A549 (cell line): ENCODE data around the gene KDELR1. TPM values are rescaled to one million over a fixed set of nuclear protein-coding genes. Genes with fewer than 3 reads are reported as not detected.

Experiments used
- ATAC-seq, 2 experiments: fragments of 200-7000 bp in 1 of 2; fragments of >200 bp in 1 of 2; cut with Nextera tagmentation in 1 of 2; cut with Tn5 transposase in 1 of 2; 3 replicates each; pipeline versions ENCODE4 v1.8.0 to v1.9.1; 2018 to 2020; ENCODE audit warnings: mild to moderate bottlenecking in 1 of 2, moderate library complexity in 1 of 2
- CTCF ChIA-PET: fragments of 300-600 bp; sonication (Branson Sonifier 250); formaldehyde crosslinking; extraction: SDS; loops from one replicate; lab custom pipeline; 2021; ENCODE audit warnings: antibody characterized with exemption, inconsistent platforms; lab: Yijun Ruan, JAX
- POLR2A ChIA-PET: fragments of 350-600 bp; formaldehyde crosslinking; extraction: SDS; loops from one replicate; lab custom pipeline; 2021; ENCODE audit warnings: antibody characterized with exemption, inconsistent platforms; lab: Yijun Ruan, JAX
- DNase-seq, 2 experiments: peaks; one replicate each; pipeline versions ENCODE4 v3.0.0 to v3.0.0-alpha.2; 2011 to 2016; ENCODE audit warnings: low read depth in 1 of 2, low spot score in 1 of 2
- FAIRE-seq: peaks from 2 replicates; lab custom pipeline; 2011; peaks lifted over from hg19 to GRCh38; lab: Jason Lieb, UNC
- H3K27ac ChIP-seq, 2 experiments: fragments of >200 bp; sonication (Bioruptor Twin); formaldehyde crosslinking; 3 replicates each; pipeline ENCODE4 v1.5.1; 2016 to 2017
- H3K4me1 ChIP-seq: fragments of >200 bp; sonication (Bioruptor Twin); formaldehyde crosslinking; 3 replicates; pipeline ENCODE4 v1.6.1; 2016
- H3K4me2 ChIP-seq: fragments of >200 bp; sonication (Bioruptor Twin); formaldehyde crosslinking; 3 replicates; pipeline ENCODE4 v1.6.1; 2016
- H3K4me3 ChIP-seq: fragments of >200 bp; sonication (Bioruptor Twin); formaldehyde crosslinking; 3 replicates; pipeline ENCODE4 v1.5.1; 2016
- H3K9me3 ChIP-seq: fragments of >200 bp; sonication (Bioruptor Twin); formaldehyde crosslinking; 3 replicates; pipeline ENCODE4 v1.6.1; 2016
- CBX2 ChIP-seq: fragments of 200-600 bp; sonication (generic); IDR thresholded peaks from 2 replicates; pipeline ENCODE4 v1.6.1; 2016; ENCODE audit warnings: low read depth, mild to moderate bottlenecking, borderline replicate concordance
- EP300 ChIP-seq, 2 experiments: fragments of >200 bp; sonication (Bioruptor Twin); formaldehyde crosslinking; IDR thresholded peaks; 2 replicates in 1 of 2; 3 replicates in 1 of 2; pipeline ENCODE4 v1.6.1; 2016 to 2017
- ESRRA ChIP-seq: fragments of 150-350 bp; IDR thresholded peaks from 2 replicates; pipeline ENCODE4 v1.6.1; 2014; ENCODE audit warnings: mild to moderate bottlenecking, low read length, borderline replicate concordance
- FOSB ChIP-seq: fragments of 250-450 bp; sonication (Bioruptor Pico); IDR thresholded peaks from 2 replicates; pipeline ENCODE4 v1.5.0; 2020; ENCODE audit warnings: mild to moderate bottlenecking, moderate library complexity
- FOSL2 ChIP-seq, 2 experiments: fragments of 450-650 bp in 1 of 2; fragments of >200 bp in 1 of 2; sonication (Bioruptor Twin) in 1 of 2; formaldehyde crosslinking; IDR thresholded peaks; 2 replicates each; pipeline versions ENCODE4 v1.5.0 to v1.6.1; 2016 to 2020; ENCODE audit warnings: mild to moderate bottlenecking in 1 of 2, moderate library complexity in 1 of 2
- FOXS1 ChIP-seq: fragments of 250-450 bp; sonication (Bioruptor Pico); IDR thresholded peaks from 2 replicates; pipeline ENCODE4 v1.5.0; 2020; ENCODE audit warnings: mild to moderate bottlenecking, moderate library complexity
- HDAC2 ChIP-seq: fragments of 200-600 bp; sonication (generic); IDR thresholded peaks from 2 replicates; pipeline ENCODE4 v1.6.1; 2016
- HOXA7 ChIP-seq: fragments of 250-450 bp; sonication (Bioruptor Pico); IDR thresholded peaks from 2 replicates; pipeline ENCODE4 v1.5.0; 2020; ENCODE audit warnings: mild to moderate bottlenecking, moderate library complexity
- HOXB13 ChIP-seq: fragments of 250-450 bp; sonication (Bioruptor Pico); IDR thresholded peaks from 2 replicates; pipeline ENCODE4 v1.5.0; 2020; ENCODE audit warnings: low read depth, mild to moderate bottlenecking, moderate library complexity
- HOXB5 ChIP-seq: fragments of 250-450 bp; sonication (Bioruptor Pico); IDR thresholded peaks from 2 replicates; pipeline ENCODE4 v1.5.0; 2020; ENCODE audit warnings: mild to moderate bottlenecking, moderate library complexity
- JUN ChIP-seq, 2 experiments: fragments of >200 bp; sonication (Bioruptor Twin); formaldehyde crosslinking; IDR thresholded peaks; 2 replicates in 1 of 2; 3 replicates in 1 of 2; pipeline ENCODE4 v1.6.1; 2016 to 2017
- JUNB ChIP-seq: fragments of >200 bp; sonication (Bioruptor Twin); formaldehyde crosslinking; IDR thresholded peaks from 2 replicates; pipeline ENCODE4 v1.6.1; 2016
- KDM1A ChIP-seq: fragments of 200-600 bp; sonication (generic); IDR thresholded peaks from 2 replicates; pipeline ENCODE4 v1.6.1; 2016; ENCODE audit warnings: low read depth, mild to moderate bottlenecking
- KDM5A ChIP-seq: fragments of 200-600 bp; sonication (generic); IDR thresholded peaks from 2 replicates; pipeline ENCODE4 v1.6.1; 2016; ENCODE audit warnings: antibody characterized with exemption, mild to moderate bottlenecking
- MAFK ChIP-seq: fragments of 450-650 bp; IDR thresholded peaks from 2 replicates; pipeline ENCODE4 v1.6.1; 2014; ENCODE audit not compliant: partially characterized antibody
- MAZ ChIP-seq: fragments of 150-350 bp; IDR thresholded peaks from 2 replicates; pipeline ENCODE4 v1.6.1; 2014; ENCODE audit warnings: antibody characterized with exemption, low read depth, low read length, borderline replicate concordance
- NFE2L2 ChIP-seq: fragments of 150-350 bp; conservative IDR thresholded peaks from 2 replicates; pipeline ENCODE4 v1.6.1; 2014; ENCODE audit warnings: low read length
- NR3C1 ChIP-seq: fragments of >200 bp; sonication (Bioruptor Twin); formaldehyde crosslinking; IDR thresholded peaks from 3 replicates; pipeline ENCODE4 v1.6.1; 2017
- POLR2A ChIP-seq: IDR thresholded peaks from 2 replicates; pipeline ENCODE4 v1.6.1; 2012; ENCODE audit warnings: mild to moderate bottlenecking, low read length
- RAD21 ChIP-seq, 2 experiments: fragments of >200 bp in 1 of 2; sonication (Bioruptor Twin) in 1 of 2; formaldehyde crosslinking in 1 of 2; IDR thresholded peaks in 1 of 2; conservative IDR thresholded peaks in 1 of 2; 2 replicates in 1 of 2; 3 replicates in 1 of 2; pipeline ENCODE4 v1.6.1; 2012 to 2018; ENCODE audit warnings: inconsistent platforms in 1 of 2
- RFX5 ChIP-seq: fragments of 450-650 bp; IDR thresholded peaks from 2 replicates; pipeline ENCODE4 v1.7.1; 2014; ENCODE audit warnings: antibody characterized with exemption, mild to moderate bottlenecking, moderate library complexity
- RNF2 ChIP-seq: fragments of 200-600 bp; sonication (generic); IDR thresholded peaks from 2 replicates; pipeline ENCODE4 v1.6.1; 2016; ENCODE audit warnings: low read depth, mild to moderate bottlenecking, antibody characterized with exemption, moderate library complexity, borderline replicate concordance
- SMC3 ChIP-seq: fragments of >200 bp; sonication (Bioruptor Twin); formaldehyde crosslinking; IDR thresholded peaks from 3 replicates; pipeline ENCODE4 v1.6.1; 2018; ENCODE audit warnings: inconsistent platforms
- TFCP2L1 ChIP-seq: fragments of 250-450 bp; sonication (Bioruptor Pico); IDR thresholded peaks from 2 replicates; pipeline ENCODE4 v1.5.0; 2021; ENCODE audit warnings: mild to moderate bottlenecking
- ZC3H11A ChIP-seq: fragments of 450-650 bp; IDR thresholded peaks from 2 replicates; pipeline ENCODE4 v1.6.1; 2014; ENCODE audit warnings: antibody characterized with exemption, mild to moderate bottlenecking
- ZFP36 ChIP-seq: fragments of 450-650 bp; IDR thresholded peaks from 2 replicates; pipeline ENCODE4 v1.6.1; 2014; ENCODE audit warnings: borderline replicate concordance; ENCODE audit not compliant: partially characterized antibody
- WGBS: methylation state at CpG from one replicate; pipeline ENCODE4 v1.1.6; 2017; ENCODE audit errors: missing lambda C conversion rate; 5-methylcytosine and 5-hydroxymethylcytosine counted together
- polyA plus RNA-seq, 4 experiments: library from polyadenylated mRNA; depleted of rRNA in 3 of 4; stranded (reverse); fragments of >200 nt; fragmentation: RNase III in 1 of 4; extraction: RNeasy Plus Mini Kit Qiagen cat#74134 plus additional on column Dnase treatment in 1 of 4; gene quantifications; 2 replicates in 3 of 4; 3 replicates in 1 of 4; pipeline ENCODE4 v1.2.3, GENCODE V29; 2011 to 2017
- TF ChIP-seq, protein P1 (sequence below): fragments of >200 bp; sonication (Bioruptor Twin); formaldehyde crosslinking; IDR thresholded peaks from 3 replicates; pipeline ENCODE4 v1.6.1; 2016
- TF ChIP-seq, protein P2 (sequence below): fragments of 450-650 bp; IDR thresholded peaks from 2 replicates; pipeline ENCODE4 v1.6.1; 2014; ENCODE audit warnings: antibody characterized with exemption
- TF ChIP-seq, protein P3 (sequence below): IDR thresholded peaks from 2 replicates; pipeline ENCODE4 v1.6.1; 2012; ENCODE audit warnings: low read depth, borderline replicate concordance
- TF ChIP-seq, protein P4 (sequence below): fragments of >200 bp; sonication (Bioruptor Twin); formaldehyde crosslinking; IDR thresholded peaks from 2 replicates; pipeline ENCODE4 v1.6.1; 2016
- TF ChIP-seq, protein P5 (sequence below): fragments of 250-450 bp; sonication (Bioruptor Pico); IDR thresholded peaks from 2 replicates; pipeline ENCODE4 v1.5.0; 2020; ENCODE audit warnings: low read depth, mild to moderate bottlenecking, moderate library complexity
- TF ChIP-seq, protein P6 (sequence below): IDR thresholded peaks from 2 replicates; pipeline ENCODE4 v1.6.1; 2012

Gene KDELR1
- polyA plus RNA-seq, 2 of the 4 experiments (the other 2 are of a cell fraction): 200 to 302 TPM

DNA sequence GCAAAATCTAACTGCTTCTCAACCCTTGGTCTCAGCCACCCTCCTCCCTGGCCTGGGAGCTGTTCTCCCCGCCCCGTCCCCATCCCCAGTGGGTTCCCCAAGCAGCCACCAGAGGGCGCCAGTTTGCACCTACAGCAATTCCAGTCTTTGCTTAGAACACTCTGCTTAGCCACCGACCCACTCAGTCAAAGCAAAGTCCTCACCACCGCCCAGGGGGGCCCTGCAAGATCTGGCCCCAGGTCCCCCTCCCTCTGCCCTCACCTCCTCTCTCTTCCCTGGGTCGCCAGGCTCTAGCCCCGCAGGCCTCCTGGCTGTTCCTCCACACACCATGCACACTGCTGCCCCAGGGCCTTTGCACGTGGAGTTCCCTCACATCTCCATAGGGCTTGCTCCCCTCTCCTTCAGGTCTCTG is 40.0 kb downstream of the KDELR1 start (continued):
- TF ChIP-seq TFCP2L1 (CRISPR knock-in tag) (no peak), MAZ (no peak), SMC3 (peak; percentile 82)
- TF ChIP-seq, protein P1, sequence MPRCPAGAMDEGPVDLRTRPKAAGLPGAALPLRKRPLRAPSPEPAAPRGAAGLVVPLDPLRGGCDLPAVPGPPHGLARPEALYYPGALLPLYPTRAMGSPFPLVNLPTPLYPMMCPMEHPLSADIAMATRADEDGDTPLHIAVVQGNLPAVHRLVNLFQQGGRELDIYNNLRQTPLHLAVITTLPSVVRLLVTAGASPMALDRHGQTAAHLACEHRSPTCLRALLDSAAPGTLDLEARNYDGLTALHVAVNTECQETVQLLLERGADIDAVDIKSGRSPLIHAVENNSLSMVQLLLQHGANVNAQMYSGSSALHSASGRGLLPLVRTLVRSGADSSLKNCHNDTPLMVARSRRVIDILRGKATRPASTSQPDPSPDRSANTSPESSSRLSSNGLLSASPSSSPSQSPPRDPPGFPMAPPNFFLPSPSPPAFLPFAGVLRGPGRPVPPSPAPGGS: no peak

DNA sequence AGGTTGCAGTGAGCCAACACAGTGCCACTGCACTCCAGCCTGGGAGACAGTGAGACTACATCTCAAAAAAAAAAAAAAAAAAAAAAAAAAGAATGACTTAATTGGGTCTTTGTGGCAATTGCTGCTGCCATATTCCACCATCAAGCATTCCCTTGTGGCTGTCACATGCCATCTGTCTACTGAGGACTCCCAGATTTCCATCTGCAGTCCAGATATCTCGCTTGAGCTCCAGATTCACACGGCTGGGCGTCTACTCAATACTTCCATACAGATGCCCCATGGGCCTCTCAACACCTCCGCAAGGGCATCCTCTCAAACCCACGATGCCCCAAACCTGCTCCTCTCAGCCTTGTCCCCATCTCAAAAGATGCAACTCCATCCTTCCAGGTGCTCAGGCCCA is 40.5 kb downstream of the KDELR1 start:
- Histone ChIP-seq H3K27ac (peak overlapping the region in 1 of 2 experiments; percentile 27; a peak in 3 of 6 replicates), H3K9me3 (no peaks in the 10 kb centered on the region), H3K4me1 (peaks cover 27% of the 10 kb centered on the region), H3K4me2 (no peak overlapping the region), H3K4me3 (no peak overlapping the region)
- POLR2A ChIA-PET: interaction anchor here (0.7 to 1.5 kb wide), 3 partner anchors 13 to 48 kb away, joined by 3 read pairs; partner anchors contain the start of genes SYNGR4 and TMEM143
- WGBS: 93% methylated on average over 5 of the region's 5 CpGs
- TF ChIP-seq HDAC2 (no peak), JUN (IDR thresholded peaks at IDR 0.05) (no peak), POLR2A (no peak), RNF2 (no peak), HOXB13 (CRISPR knock-in tag) (no peak), NR3C1 (no peak), RAD21 (conservative IDR thresholded peaks at IDR 0.05 in 1 of 2, IDR thresholded peaks at IDR 0.05 in 1 of 2) (no peak), ZFP36 (no peak), NFE2L2 (no peak), TFCP2L1 (CRISPR knock-in tag) (no peak), KDM1A (no peak), MAFK (no peak), HOXA7 (CRISPR knock-in tag) (no peak), EP300 (IDR thresholded peaks at IDR 0.05) (no peak), ZC3H11A (no peak), RFX5 (no peak)
- TF ChIP-seq, protein P2, sequence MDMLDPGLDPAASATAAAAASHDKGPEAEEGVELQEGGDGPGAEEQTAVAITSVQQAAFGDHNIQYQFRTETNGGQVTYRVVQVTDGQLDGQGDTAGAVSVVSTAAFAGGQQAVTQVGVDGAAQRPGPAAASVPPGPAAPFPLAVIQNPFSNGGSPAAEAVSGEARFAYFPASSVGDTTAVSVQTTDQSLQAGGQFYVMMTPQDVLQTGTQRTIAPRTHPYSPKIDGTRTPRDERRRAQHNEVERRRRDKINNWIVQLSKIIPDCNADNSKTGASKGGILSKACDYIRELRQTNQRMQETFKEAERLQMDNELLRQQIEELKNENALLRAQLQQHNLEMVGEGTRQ: no peak
- TF ChIP-seq, protein P3, sequence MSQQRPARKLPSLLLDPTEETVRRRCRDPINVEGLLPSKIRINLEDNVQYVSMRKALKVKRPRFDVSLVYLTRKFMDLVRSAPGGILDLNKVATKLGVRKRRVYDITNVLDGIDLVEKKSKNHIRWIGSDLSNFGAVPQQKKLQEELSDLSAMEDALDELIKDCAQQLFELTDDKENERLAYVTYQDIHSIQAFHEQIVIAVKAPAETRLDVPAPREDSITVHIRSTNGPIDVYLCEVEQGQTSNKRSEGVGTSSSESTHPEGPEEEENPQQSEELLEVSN: no peak
- TF ChIP-seq, protein P4, sequence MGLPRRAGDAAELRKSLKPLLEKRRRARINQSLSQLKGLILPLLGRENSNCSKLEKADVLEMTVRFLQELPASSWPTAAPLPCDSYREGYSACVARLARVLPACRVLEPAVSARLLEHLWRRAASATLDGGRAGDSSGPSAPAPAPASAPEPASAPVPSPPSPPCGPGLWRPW: no peak
- CTCF ChIA-PET: interaction anchor here (0.6 to 17.4 kb wide), 32 partner anchors 8 to 659 kb away, joined by 3 to 224 read pairs (median 4); partner anchors contain the start of genes GRIN2D and KDELR1
- FAIRE-seq (no peak), DNase-seq (no peak), ATAC-seq (no peak; a peak in 1 of 6 replicates)

DNA sequence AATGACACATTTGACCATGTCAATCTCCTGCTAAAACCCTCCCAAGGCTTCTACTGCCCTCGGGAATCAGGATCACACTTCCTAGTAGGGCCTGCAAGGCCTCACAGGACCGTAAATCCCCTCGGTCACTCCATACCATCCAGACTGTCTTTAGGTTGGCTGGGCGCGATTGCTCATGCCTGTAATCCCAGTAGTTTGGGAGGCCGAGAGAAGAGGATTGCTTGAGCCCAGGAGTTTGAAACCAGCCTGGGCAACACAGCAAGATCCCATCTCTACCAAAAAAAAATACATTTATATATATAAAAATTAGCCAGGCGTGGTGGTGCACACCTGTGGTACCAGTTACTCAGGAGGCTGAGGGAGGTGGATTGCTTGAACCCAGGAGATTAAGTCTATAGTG is 42.6 kb downstream of the KDELR1 start:
- ChIA-PET POLR2A (no interaction called here), CTCF (interaction anchor here (1.1 to 17.4 kb wide), 6 partner anchors 12 to 240 kb away, joined by 3 to 224 read pairs (median 4); partner anchors contain the start of gene KDELR1)
- peaks cover 6% of the 10 kb centered on the region for H3K4me1 ChIP-seq
- FAIRE-seq (no peak), DNase-seq (no peak), ATAC-seq (no peak)
- H3K27ac ChIP-seq: no peak overlapping the region
- no peaks in the 10 kb centered on the region for H3K9me3 ChIP-seq
- H3K4me2 ChIP-seq: no peak overlapping the region
- TF ChIP-seq RFX5 (no peak), ZC3H11A (no peak), ESRRA (no peak), FOSB (CRISPR knock-in tag) (no peak), FOSL2 (IDR thresholded peaks at IDR 0.05) (no peak), FOSL2 (CRISPR knock-in tag; IDR thresholded peaks at IDR 0.05) (no peak), CBX2 (no peak), JUNB (no peak), MAZ (no peak), HOXB13 (CRISPR knock-in tag) (no peak), FOXS1 (CRISPR knock-in tag) (no peak), ZFP36 (no peak), HOXB5 (CRISPR knock-in tag) (no peak), KDM1A (no peak), KDM5A (no peak), NFE2L2 (no peak)
- TF ChIP-seq, protein P5, sequence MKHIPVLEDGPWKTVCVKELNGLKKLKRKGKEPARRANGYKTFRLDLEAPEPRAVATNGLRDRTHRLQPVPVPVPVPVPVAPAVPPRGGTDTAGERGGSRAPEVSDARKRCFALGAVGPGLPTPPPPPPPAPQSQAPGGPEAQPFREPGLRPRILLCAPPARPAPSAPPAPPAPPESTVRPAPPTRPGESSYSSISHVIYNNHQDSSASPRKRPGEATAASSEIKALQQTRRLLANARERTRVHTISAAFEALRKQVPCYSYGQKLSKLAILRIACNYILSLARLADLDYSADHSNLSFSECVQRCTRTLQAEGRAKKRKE (CRISPR knock-in tag): no peak
- TF ChIP-seq, protein P6, sequence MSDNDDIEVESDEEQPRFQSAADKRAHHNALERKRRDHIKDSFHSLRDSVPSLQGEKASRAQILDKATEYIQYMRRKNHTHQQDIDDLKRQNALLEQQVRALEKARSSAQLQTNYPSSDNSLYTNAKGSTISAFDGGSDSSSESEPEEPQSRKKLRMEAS: no peak
- H3K4me3 ChIP-seq: no peak overlapping the region
- 90% methylated on average over 7 of the region's 7 CpGs for WGBS
